ENCODE data around the gene SLC40A1.

The SLC40A1 gene

DNA sequence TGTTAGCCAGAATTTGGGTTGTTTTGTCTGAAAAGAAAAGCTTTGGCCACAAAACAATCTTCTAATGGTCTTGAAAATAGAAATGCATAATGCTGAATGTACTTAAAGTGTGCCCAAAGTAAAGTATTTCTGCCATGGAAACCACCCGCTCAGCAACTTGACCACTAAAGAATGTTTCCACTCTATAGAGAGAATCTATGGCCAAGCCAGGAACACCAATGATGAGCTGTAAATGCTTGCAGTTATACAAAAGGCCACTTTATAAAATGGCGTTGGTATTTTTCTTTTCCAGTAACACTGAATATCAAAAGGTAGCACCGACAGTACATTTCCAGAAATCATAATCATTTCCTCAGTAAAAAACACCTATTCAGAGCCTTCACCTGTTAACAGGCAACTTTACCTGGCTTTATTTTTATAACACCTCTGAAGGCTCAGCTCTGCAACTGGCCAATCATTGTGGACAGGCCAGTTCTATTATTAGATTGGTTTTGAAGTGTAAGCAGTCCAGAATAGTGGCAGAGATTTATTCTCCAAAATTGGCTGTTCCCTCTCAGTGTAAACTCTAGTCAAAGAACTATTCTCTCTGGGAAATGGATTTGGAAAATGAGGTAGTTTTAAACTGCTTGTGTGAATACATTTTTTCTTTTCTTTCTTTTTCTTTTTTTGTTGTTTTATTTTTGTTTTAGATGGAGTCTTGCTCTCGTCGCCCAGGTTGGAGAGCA, 36.1 kb downstream of the SLC40A1 start:
- no peak overlapping the region for H3K27ac ChIP-seq (ENCODE audit: low read length)
- no peaks in the 10 kb centered on the region for H3K27me3 ChIP-seq (ENCODE audit: control insufficient read depth, insufficient read depth, low read length)
- no peaks in the 10 kb centered on the region for H3K36me3 ChIP-seq (ENCODE audit: control insufficient read depth, low read depth, low read length)
- H3K9me3 ChIP-seq (ENCODE audit: control insufficient read depth, low read depth, low read length) = no peaks in the 10 kb centered on the region
- no peak overlapping the region for H3K4me3 ChIP-seq (ENCODE audit: low read length)
- no peak overlapping the region for H3K9ac ChIP-seq (ENCODE audit: low read length)
- H3K4me1 ChIP-seq (ENCODE audit: control insufficient read depth, low read depth, low read length) = no peaks in the 10 kb centered on the region

DNA sequence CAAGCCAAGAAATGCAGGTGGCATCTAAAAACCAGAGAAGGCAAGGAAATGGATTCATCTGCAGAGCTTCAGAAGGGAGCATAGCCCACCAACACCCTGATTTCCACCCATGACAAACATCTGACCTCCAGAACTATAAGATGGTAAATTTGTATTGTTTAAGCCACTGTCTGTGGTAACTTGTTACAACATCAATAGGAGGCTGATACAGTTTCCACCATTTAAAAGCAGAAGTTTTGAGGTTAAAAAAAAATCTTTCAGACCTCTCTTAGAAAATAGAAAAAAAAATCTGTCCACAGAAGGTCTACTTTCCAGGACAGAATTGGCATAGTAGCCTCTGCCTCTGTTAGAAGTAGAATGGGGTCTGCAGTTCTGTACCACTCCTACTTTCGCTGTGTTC, 37.2 kb downstream of the SLC40A1 start:
- H3K4me1 ChIP-seq (ENCODE audit: control insufficient read depth, low read depth, low read length) = no peaks in the 10 kb centered on the region
- no peaks in the 10 kb centered on the region for H3K9me3 ChIP-seq (ENCODE audit: control insufficient read depth, low read depth, low read length)
- H3K27me3 ChIP-seq (ENCODE audit: control insufficient read depth, insufficient read depth, low read length) = no peaks in the 10 kb centered on the region
- no peak overlapping the region for H3K27ac ChIP-seq (ENCODE audit: low read length)
- no peaks in the 10 kb centered on the region for H3K36me3 ChIP-seq (ENCODE audit: control insufficient read depth, low read depth, low read length)
- H3K9ac ChIP-seq (ENCODE audit: low read length) = no peak overlapping the region
- H3K4me3 ChIP-seq (ENCODE audit: low read length) = no peak overlapping the region

DNA sequence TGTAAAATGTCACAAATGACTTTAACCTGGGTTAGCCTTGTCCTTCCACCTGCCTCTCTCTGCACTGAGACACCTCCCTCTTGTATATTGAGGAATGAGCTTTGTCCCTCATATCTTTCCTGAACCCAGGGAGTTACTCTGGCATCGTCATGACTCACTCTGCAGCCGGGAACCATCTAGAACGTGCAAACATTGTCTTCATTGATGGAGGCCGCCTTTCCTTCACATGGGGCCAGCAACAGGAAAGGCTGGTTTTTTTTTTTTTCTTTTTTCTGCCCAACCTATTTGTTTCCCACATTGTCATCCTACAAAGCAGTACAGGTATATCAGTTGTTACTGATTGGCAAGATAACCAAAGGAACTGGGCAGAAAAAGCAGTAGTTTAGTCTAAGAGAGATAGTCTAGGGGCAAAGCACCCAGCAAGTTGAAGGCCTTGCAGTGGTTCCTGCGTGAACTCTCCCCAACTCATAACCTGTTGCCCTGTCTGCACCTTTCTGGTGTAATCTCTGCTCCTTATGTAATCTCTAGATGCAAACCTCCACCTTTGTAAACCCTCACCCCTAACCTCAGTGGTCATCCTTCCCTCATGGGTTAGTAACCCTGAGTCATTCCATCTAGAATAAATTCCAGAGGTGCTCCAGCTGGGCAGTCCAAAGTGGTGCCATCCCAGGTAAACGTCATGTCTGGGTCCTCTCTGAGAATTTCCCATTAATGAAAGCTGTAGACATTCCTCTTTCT, 38.3 kb downstream of the SLC40A1 start:
- Histone ChIP-seq H3K4me3 (ENCODE audit: low read length) (no peak overlapping the region), H3K9ac (ENCODE audit: low read length) (no peak overlapping the region), H3K27me3 (ENCODE audit: control insufficient read depth, insufficient read depth, low read length) (no peaks in the 10 kb centered on the region), H3K4me1 (ENCODE audit: control insufficient read depth, low read depth, low read length) (no peaks in the 10 kb centered on the region), H3K36me3 (ENCODE audit: control insufficient read depth, low read depth, low read length) (no peaks in the 10 kb centered on the region), H3K27ac (ENCODE audit: low read length) (no peak overlapping the region), H3K9me3 (ENCODE audit: control insufficient read depth, low read depth, low read length) (no peaks in the 10 kb centered on the region)

DNA sequence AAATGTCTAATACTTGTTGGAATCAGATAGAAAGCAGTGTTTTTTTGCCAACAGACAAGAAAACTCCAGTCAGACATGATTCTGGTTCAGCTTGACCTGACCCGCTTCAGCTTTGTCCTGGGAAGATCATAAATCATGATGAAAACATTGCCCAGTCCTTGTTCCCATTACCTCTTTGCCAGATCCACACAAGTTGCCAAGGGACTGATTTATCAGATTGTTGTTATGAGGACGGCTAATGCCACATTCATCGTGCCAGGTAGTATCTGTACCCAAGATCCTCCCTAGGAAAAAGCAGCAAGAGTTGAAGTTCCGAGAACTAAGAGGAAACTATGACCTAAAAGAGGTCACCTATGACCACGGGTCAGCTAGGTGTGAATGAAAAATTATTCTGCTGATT, 39.0 kb downstream of the SLC40A1 start:
- no peak overlapping the region for H3K27ac ChIP-seq (ENCODE audit: low read length)
- H3K36me3 ChIP-seq (ENCODE audit: control insufficient read depth, low read depth, low read length) = no peaks in the 10 kb centered on the region
- H3K9ac ChIP-seq (ENCODE audit: low read length) = no peak overlapping the region
- no peaks in the 10 kb centered on the region for H3K9me3 ChIP-seq (ENCODE audit: control insufficient read depth, low read depth, low read length)
- H3K4me3 ChIP-seq (ENCODE audit: low read length) = no peak overlapping the region
- no peaks in the 10 kb centered on the region for H3K27me3 ChIP-seq (ENCODE audit: control insufficient read depth, insufficient read depth, low read length)
- no peaks in the 10 kb centered on the region for H3K4me1 ChIP-seq (ENCODE audit: control insufficient read depth, low read depth, low read length)

DNA sequence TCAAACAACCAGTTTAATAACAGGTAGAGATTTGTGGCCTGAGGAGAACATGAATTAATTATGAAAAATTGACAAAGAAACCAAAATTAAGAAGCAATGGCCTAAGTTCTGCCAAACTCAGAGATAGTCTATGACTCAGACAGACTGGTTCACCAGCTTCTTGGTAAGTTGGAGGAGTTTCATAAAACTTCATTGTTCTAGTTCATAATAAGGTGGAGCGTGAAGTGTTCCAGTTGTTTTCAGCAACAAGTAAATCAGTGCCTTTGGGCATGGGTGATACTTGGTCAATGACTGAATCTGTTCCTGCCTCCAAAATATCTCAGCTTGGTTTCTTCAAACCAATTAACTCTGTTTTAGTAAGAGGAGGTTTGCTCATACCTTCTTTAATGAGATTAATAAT, 40.0 kb downstream of the SLC40A1 start:
- no peaks in the 10 kb centered on the region for H3K9me3 ChIP-seq (ENCODE audit: control insufficient read depth, low read depth, low read length)
- H3K36me3 ChIP-seq (ENCODE audit: control insufficient read depth, low read depth, low read length) = no peaks in the 10 kb centered on the region
- H3K27ac ChIP-seq (ENCODE audit: low read length) = no peak overlapping the region
- no peak overlapping the region for H3K4me3 ChIP-seq (ENCODE audit: low read length)
- no peaks in the 10 kb centered on the region for H3K27me3 ChIP-seq (ENCODE audit: control insufficient read depth, insufficient read depth, low read length)
- H3K4me1 ChIP-seq (ENCODE audit: control insufficient read depth, low read depth, low read length) = no peaks in the 10 kb centered on the region
- no peak overlapping the region for H3K9ac ChIP-seq (ENCODE audit: low read length)

DNA sequence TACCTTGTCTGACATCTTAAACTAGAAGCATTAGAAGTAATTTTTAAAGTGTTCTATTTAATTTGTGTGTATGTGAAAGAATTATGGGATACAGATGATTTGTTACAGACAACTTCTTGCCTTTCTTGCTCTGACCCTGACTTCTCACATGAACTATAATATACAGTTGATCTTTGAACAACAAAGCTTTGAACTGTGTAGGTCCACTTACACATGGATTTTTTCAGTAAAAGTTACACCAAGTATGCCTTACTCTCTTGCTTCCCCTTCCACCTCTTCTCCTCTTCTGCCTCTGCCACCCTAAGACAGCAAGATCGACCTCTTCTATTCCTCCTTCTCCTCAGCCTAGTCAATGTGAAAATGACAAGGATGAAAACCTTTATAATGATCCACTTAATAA, 42.2 kb downstream of the SLC40A1 start:
- Histone ChIP-seq H3K4me1 (ENCODE audit: control insufficient read depth, low read depth, low read length) (no peaks in the 10 kb centered on the region), H3K9me3 (ENCODE audit: control insufficient read depth, low read depth, low read length) (no peaks in the 10 kb centered on the region), H3K36me3 (ENCODE audit: control insufficient read depth, low read depth, low read length) (no peaks in the 10 kb centered on the region), H3K27me3 (ENCODE audit: control insufficient read depth, insufficient read depth, low read length) (no peaks in the 10 kb centered on the region), H3K27ac (ENCODE audit: low read length) (no peak overlapping the region), H3K9ac (ENCODE audit: low read length) (no peak overlapping the region), H3K4me3 (ENCODE audit: low read length) (no peak overlapping the region)

DNA sequence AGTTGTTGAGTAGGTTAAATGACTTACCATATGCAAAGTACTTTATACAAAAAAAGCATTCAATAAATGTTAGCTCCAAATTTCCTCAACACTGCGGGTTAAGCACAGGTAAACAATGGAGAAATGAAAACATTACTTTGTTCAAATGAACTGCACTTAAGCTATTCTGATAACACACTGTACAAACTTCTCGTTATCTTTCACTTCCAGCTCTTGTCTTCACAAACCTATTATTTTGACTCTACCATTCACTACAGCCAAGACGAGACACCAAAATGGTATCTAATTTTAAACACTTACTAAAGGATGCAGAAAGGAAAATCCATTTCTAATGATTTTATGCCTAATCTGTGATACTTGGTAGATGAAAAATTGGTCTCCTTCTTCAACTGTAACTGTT, 43.8 kb downstream of the SLC40A1 start:
- no peak overlapping the region for H3K27ac ChIP-seq (ENCODE audit: low read length)
- no peaks in the 10 kb centered on the region for H3K27me3 ChIP-seq (ENCODE audit: control insufficient read depth, insufficient read depth, low read length)
- H3K4me3 ChIP-seq (ENCODE audit: low read length) = no peak overlapping the region
- H3K9ac ChIP-seq (ENCODE audit: low read length) = no peak overlapping the region
- no peaks in the 10 kb centered on the region for H3K9me3 ChIP-seq (ENCODE audit: control insufficient read depth, low read depth, low read length)
- no peaks in the 10 kb centered on the region for H3K4me1 ChIP-seq (ENCODE audit: control insufficient read depth, low read depth, low read length)
- H3K36me3 ChIP-seq (ENCODE audit: control insufficient read depth, low read depth, low read length) = no peaks in the 10 kb centered on the region

DNA sequence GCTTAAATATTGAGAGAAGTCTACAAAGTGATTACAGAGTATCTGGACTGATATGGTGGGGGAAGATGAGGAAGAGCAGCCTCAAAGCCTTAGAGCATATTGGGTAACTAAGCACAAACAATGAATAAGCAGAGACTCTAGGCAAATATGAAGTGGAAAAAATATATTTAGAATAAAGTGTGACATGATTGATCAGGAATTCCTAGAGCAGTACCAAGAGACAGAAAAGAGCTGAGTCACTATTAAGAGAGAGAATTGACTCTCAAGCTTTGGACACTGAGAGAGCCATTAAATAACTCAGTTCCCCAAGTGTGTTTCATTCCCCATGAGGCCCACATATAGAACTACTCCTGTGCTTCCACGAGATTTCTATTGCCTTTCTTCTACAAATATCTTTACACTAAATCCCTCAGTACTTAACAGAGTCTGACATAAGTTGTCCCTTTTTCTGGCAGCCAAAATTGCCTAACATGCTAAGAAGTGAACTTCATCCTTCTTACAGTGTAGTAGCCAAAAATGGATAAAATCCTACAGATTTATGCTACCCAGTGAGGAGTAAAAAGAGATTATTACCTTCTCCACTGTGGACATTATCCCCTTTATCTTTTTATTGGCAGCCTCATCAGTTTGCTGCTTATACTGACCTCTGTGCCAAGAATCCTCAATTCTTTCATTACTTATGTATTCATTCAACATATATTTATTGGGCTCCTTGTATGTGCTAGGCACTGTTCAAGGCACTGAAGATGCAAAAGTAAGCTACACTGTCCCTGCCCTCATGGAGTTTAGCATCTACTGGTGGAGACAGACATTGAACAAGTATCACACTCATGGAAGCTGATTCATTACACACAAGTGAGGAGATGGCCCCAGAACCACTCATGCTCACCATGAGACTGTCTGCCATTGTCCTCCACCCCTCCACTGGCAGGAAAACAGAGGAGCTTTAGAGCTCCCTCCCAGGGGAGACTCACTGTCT, 45.4 kb downstream of the SLC40A1 start:
- Histone ChIP-seq H3K4me1 (ENCODE audit: control insufficient read depth, low read depth, low read length) (no peaks in the 10 kb centered on the region), H3K27ac (ENCODE audit: low read length) (no peak overlapping the region), H3K9me3 (ENCODE audit: control insufficient read depth, low read depth, low read length) (no peaks in the 10 kb centered on the region), H3K4me3 (ENCODE audit: low read length) (no peak overlapping the region), H3K9ac (ENCODE audit: low read length) (no peak overlapping the region), H3K27me3 (ENCODE audit: control insufficient read depth, insufficient read depth, low read length) (no peaks in the 10 kb centered on the region), H3K36me3 (ENCODE audit: control insufficient read depth, low read depth, low read length) (no peaks in the 10 kb centered on the region)

DNA sequence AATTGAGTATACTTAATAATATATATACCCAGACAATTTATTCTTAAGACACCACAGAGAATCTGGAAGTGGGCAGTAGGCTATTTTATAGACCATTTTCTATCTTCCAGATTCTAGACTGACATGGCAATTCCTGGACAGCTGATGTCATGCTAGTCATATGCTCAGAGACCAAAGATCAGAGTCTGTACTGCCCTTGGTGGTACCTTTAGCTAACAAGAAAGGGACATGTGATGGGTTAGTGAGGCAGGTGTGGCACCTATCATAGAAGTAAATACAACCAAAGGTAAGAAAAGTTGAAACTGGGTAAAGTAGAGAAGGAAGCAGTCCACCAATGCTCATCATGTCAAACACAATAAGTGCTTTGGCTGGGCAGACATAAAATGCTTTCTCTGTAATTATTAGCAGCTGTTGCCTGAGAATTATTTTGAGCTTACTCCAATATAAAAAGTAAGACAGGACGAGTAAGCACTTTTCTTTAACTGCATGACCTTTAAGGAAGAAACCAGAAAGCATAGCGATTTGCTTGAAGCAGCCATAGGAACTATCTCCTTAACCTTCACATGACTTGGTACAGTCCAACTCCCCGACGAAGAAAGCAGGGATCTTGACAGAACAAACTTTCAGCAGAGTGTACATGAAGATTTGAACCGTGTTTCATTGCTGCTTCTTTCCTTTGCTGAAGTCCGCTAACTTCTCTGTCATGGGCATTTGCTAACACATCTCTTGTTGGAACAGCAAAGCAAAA, 47.1 kb downstream of the SLC40A1 start:
- no peak overlapping the region for H3K27ac ChIP-seq (ENCODE audit: low read length)
- no peaks in the 10 kb centered on the region for H3K9me3 ChIP-seq (ENCODE audit: control insufficient read depth, low read depth, low read length)
- no peaks in the 10 kb centered on the region for H3K36me3 ChIP-seq (ENCODE audit: control insufficient read depth, low read depth, low read length)
- H3K27me3 ChIP-seq (ENCODE audit: control insufficient read depth, insufficient read depth, low read length) = no peaks in the 10 kb centered on the region
- H3K4me1 ChIP-seq (ENCODE audit: control insufficient read depth, low read depth, low read length) = no peaks in the 10 kb centered on the region
- no peak overlapping the region for H3K4me3 ChIP-seq (ENCODE audit: low read length)
- H3K9ac ChIP-seq (ENCODE audit: low read length) = no peak overlapping the region

DNA sequence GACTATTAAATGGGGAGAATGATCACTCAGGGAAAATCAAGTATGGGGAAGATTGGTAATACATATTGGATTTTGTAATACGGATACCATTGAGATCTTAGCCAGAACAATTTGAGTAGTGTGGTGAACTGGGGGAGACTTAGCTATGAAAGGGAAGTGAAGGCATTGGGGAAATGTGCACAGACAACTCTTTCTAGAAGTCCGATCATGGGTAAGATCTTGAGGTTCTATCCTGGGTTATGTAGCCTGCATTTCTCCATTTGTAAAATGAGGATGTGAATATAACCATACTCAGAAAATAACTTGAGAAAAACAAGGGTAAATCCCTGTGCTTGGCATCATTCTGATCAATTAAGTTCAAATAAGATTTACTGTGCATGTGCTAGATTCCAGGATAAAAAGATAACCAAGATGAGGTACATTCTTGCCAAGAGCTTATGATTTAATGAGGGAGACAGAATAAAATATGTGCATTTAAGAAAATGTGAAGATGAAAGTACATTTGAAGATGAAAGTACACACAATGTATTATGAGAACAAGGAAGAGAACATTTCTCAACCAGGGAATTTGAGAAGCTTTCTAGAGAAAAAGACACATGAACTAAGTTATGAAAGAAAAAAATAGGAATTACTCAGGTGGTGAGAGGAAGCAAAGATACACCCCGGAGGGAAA, 49.5 kb downstream of the SLC40A1 start:
- H3K4me3 ChIP-seq (ENCODE audit: low read length) = no peak overlapping the region
- no peaks in the 10 kb centered on the region for H3K9me3 ChIP-seq (ENCODE audit: control insufficient read depth, low read depth, low read length)
- no peak overlapping the region for H3K9ac ChIP-seq (ENCODE audit: low read length)
- no peak overlapping the region for H3K27ac ChIP-seq (ENCODE audit: low read length)
- no peaks in the 10 kb centered on the region for H3K36me3 ChIP-seq (ENCODE audit: control insufficient read depth, low read depth, low read length)
- H3K4me1 ChIP-seq (ENCODE audit: control insufficient read depth, low read depth, low read length) = no peaks in the 10 kb centered on the region
- H3K27me3 ChIP-seq (ENCODE audit: control insufficient read depth, insufficient read depth, low read length) = no peaks in the 10 kb centered on the region
